Brain microvascular endothelial cell (primary cell): ENCODE data around the gene NUMB.

Experiments
- DNase-seq: peaks from one replicate; pipeline ENCODE4 v3.0.0-alpha.2; 2020
- H3K27ac ChIP-seq: fragments of 250-450 bp; sonication (Bioruptor Pico); 2 replicates; pipeline ENCODE4 v1.5.1; 2020; ENCODE audit warnings: mild to moderate bottlenecking, moderate library complexity
- H3K27me3 ChIP-seq: fragments of 250-450 bp; sonication (Bioruptor Pico); replicated peaks from 2 replicates; pipeline ENCODE4 v1.5.1; 2020; ENCODE audit warnings: mild to moderate bottlenecking
- H3K36me3 ChIP-seq: fragments of 250-450 bp; sonication (Bioruptor Pico); replicated peaks from 2 replicates; pipeline ENCODE4 v1.5.1; 2020; ENCODE audit warnings: mild to moderate bottlenecking
- H3K4me3 ChIP-seq: 2 replicates; pipeline ENCODE4 v1.5.1; 2011; ENCODE audit warnings: low read depth, mild to moderate bottlenecking, control low read depth, low read length, moderate library complexity
- CTCF ChIP-seq: IDR thresholded peaks from 2 replicates; pipeline ENCODE4 v1.5.1; 2011; ENCODE audit warnings: low read depth, mild to moderate bottlenecking, moderate library complexity, low read length, control low read depth, inconsistent platforms; ENCODE audit errors: missing control alignments
- in situ Hi-C: cut with HindIII; loops from 2 replicates; pipeline ENCODE4 v1.10.0; 2017; ENCODE audit warnings: low sequenced_read_pairs, low pct_ligation_motif_present

The NUMB gene

GRCh38 chr14:73339846-73340595 lies 118.3 kb downstream of the NUMB start:
- Histone ChIP-seq H3K4me3 (no peak overlapping the region), H3K27me3 (no peaks in the 10 kb centered on the region), H3K36me3 (no peaks in the 10 kb centered on the region), H3K27ac (no peak overlapping the region)
- DNase-seq, result no peak
- TF ChIP-seq CTCF, result no peak
- in situ Hi-C loops, result no loop called here

- no peak for DNase-seq
- Histone ChIP-seq H3K27ac (no peak overlapping the region), H3K4me3 (no peak overlapping the region), H3K36me3 (no peaks in the 10 kb centered on the region), H3K27me3 (no peaks in the 10 kb centered on the region)
- in situ Hi-C loops, result no loop called here
- no peak for TF ChIP-seq CTCF
Measured at GRCh38 chr14:73339206-73339605, 119.1 kb downstream of the NUMB start.

GRCh38 chr14:73338551-73338950 lies 119.8 kb downstream of the NUMB start:
- Histone ChIP-seq H3K27me3 (no peaks in the 10 kb centered on the region), H3K4me3 (no peak overlapping the region), H3K36me3 (no peaks in the 10 kb centered on the region), H3K27ac (no peak overlapping the region)
- in situ Hi-C loops, result no loop called here
- TF ChIP-seq CTCF, result no peak
- no peak for DNase-seq

- Histone ChIP-seq H3K4me3 (no peak overlapping the region), H3K27me3 (no peaks in the 10 kb centered on the region), H3K27ac (no peak overlapping the region), H3K36me3 (no peaks in the 10 kb centered on the region)
- in situ Hi-C loops, result no loop called here
- no peak for DNase-seq
- no peak for TF ChIP-seq CTCF
Measured at GRCh38 chr14:73333031-73333430, 125.3 kb downstream of the NUMB start.

GRCh38 chr14:73325630-73326299 lies 132.6 kb downstream of the NUMB start:
- DNase-seq, result no peak
- in situ Hi-C loops, result no loop called here
- Histone ChIP-seq H3K27me3 (no peaks in the 10 kb centered on the region), H3K36me3 (peaks cover 4% of the 10 kb centered on the region), H3K27ac (no peak overlapping the region), H3K4me3 (no peak overlapping the region)
- TF ChIP-seq CTCF, result no peak

- peaks cover 4% of the 10 kb centered on the region for H3K36me3 ChIP-seq
- no peak overlapping the region for H3K4me3 ChIP-seq
- H3K27me3 ChIP-seq, result no peaks in the 10 kb centered on the region
- in situ Hi-C loops, result no loop called here
- TF ChIP-seq CTCF, result no peak
- no peak overlapping the region for H3K27ac ChIP-seq
- no peak for DNase-seq
Measured at GRCh38 chr14:73325063-73325462, 133.3 kb downstream of the NUMB start.
